Liver (tissue), 3 donors: ENCODE data around the gene OBP2B.

Experiments used
- ATF3 ChIP-seq: IDR thresholded peaks from 2 replicates; pipeline ENCODE4 v1.6.1; 2016; ENCODE audit warnings: antibody characterized with exemption
- CTCF ChIP-seq: fragments of 150-350 bp; IDR thresholded peaks from 2 replicates; pipeline ENCODE4 v1.5.1; 2017; ENCODE audit warnings: improper control_type of control experiment, low read depth, low read length; ENCODE audit not compliant: missing input control
- JUND ChIP-seq, 2 donors: IDR thresholded peaks; 2 replicates each; pipeline ENCODE4 v1.6.1; 2016; ENCODE audit warnings: antibody characterized with exemption in 2 of 2
- MAX ChIP-seq: IDR thresholded peaks from 2 replicates; pipeline ENCODE4 v1.6.1; 2016; ENCODE audit warnings: antibody characterized with exemption
- RAD21 ChIP-seq, 2 donors: IDR thresholded peaks; 2 replicates each; pipeline ENCODE4 v1.6.1; 2016; ENCODE audit warnings: antibody characterized with exemption in 2 of 2, mild to moderate bottlenecking in 2 of 2
- RXRA ChIP-seq, 2 donors: IDR thresholded peaks; 2 replicates each; pipeline ENCODE4 v1.6.1; 2017 to 2018; ENCODE audit warnings: antibody characterized with exemption in 2 of 2, mild to moderate bottlenecking in 1 of 2
- SP1 ChIP-seq: IDR thresholded peaks from 2 replicates; pipeline ENCODE4 v1.6.1; 2018; ENCODE audit warnings: antibody characterized with exemption, mild to moderate bottlenecking
- TAF1 ChIP-seq: conservative IDR thresholded peaks from 2 replicates; pipeline ENCODE4 v1.6.1; 2016; ENCODE audit warnings: antibody characterized with exemption, mild to moderate bottlenecking
- donor health status: healthy.
- donor health status: healthy.

GRCh38 chr9:133173056-133173455 lies 36.0 kb downstream of the OBP2B start:
- TF ChIP-seq JUND (IDR thresholded peaks at IDR 0.05): no peak
- no peak for TF ChIP-seq CTCF
- TF ChIP-seq TAF1: no peak
- no peak for TF ChIP-seq SP1
- no peak for TF ChIP-seq MAX
- TF ChIP-seq RAD21 (IDR thresholded peaks at IDR 0.05): no peak
- TF ChIP-seq RXRA (IDR thresholded peaks at IDR 0.05): no peak
- TF ChIP-seq ATF3: no peak
